ENCODE data around the gene DPP6.
"Not testable (repeated sequence)": the region's sequence is repeated elsewhere in the genome, so short reads cannot be mapped to it uniquely, and the experiment has no call there.

The DPP6 gene

DNA sequence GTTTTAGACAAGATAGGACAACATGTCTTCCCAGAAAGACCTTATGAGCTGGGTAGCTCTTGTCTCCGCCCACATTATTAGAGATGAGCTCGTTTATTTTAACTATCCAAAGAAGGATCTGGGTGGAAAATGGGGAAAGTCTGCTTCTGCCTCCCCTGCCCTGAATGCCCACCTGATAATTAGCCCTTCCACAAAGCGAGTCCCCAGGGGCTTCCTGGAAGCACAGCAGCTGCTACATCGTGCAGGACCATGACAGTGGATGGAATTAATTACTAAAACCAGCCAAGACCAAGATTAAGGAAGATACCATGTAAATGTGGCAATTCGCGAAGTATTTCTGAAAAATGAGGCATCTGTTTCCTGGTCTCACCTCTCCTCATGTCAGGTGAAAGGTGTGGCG lies 576.4 kb downstream of the DPP6 start:
- DNase-seq, result no peak

- no peak for DNase-seq
Measured at GRCh38 chr7:154631162-154631561, 579.0 kb downstream of the DPP6 start.

- DNase-seq, result no peak
Measured at GRCh38 chr7:154633641-154634040, 581.4 kb downstream of the DPP6 start.

- no peak for DNase-seq
Measured at GRCh38 chr7:154638286-154638685, 586.1 kb downstream of the DPP6 start.

GRCh38 chr7:154640266-154640865 lies 588.2 kb downstream of the DPP6 start:
- no peak for DNase-seq

DNA sequence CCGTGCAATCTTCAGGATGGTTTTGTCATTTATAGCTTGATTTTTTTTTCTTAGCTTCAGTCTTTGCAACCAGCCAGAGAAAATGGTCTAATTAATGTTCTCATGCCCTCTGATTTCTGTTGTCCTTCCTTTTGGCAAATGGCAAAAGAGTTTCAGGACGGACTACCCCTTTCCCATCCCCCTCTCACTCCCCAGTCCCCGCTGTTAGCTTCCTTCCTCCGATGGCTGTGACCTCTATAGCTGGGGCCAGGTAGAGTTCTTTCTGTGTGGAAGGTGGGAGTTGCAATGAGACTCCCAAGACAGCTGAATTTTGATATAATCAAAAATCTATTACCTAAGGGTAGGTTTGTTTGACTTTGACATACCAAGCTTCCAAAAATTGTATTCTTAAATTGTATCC lies 588.7 kb downstream of the DPP6 start:
- DNase-seq, result no peak

- no peak for DNase-seq
Measured at GRCh38 chr7:154644366-154644765, 592.2 kb downstream of the DPP6 start.

- DNase-seq, result no peak
Measured at GRCh38 chr7:154646126-154647013, 594.2 kb downstream of the DPP6 start.

DNA sequence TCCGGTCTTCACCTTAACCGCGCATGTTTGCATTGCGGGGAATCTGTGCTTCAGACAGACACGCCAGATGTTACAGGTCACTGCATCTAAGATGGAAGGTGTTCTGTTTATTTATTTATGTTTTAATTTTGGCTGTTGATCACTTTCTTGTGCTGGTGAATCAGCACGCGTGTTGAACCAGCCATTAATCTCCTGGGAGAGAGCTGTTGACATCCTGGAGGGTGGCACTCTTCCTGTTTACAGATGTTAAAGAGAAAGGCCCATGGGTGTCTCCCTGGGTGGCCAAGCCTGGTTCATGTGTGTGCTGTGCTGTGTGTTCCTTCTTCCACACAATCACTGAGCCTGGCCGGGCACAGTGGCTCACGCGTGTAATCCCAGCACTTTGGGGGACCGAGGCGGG lies 595.4 kb downstream of the DPP6 start:
- DNase-seq, result no peak

DNA sequence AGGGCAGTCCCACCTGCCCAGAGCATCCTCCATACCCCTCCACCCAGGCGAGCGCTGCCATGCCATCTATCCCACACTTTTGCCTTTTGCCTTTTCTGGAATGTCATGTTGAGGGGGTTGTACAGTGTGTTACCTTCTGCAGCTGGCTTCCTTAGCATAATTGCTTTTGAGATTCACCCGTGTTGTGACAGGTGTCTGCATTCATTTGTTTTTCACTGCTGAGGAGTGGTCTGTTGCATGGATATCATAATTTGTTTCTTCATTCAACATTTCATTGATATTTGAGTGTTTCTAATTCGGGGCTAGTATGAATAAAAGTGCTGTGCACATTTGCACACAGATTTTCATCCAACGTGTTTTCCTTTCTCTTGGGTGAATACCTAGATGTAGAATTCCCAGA lies 596.8 kb downstream of the DPP6 start:
- DNase-seq, result no peak

GRCh38 chr7:154649434-154649833 lies 597.2 kb downstream of the DPP6 start:
- DNase-seq, result no peak

- DNase-seq, result no peak
Measured at GRCh38 chr7:154650275-154650674, 598.1 kb downstream of the DPP6 start.

- no peak for DNase-seq
Measured at GRCh38 chr7:154651501-154651900, 599.3 kb downstream of the DPP6 start.

GRCh38 chr7:154652564-154652963 lies 600.4 kb downstream of the DPP6 start:
- DNase-seq, result no peak

GRCh38 chr7:154653281-154653680 lies 601.1 kb downstream of the DPP6 start:
- DNase-seq, result no peak

GRCh38 chr7:154656618-154657017 lies 604.4 kb downstream of the DPP6 start:
- DNase-seq, result no peak

- DNase-seq, result no peak
Measured at GRCh38 chr7:154666768-154667167, 614.6 kb downstream of the DPP6 start.

GRCh38 chr7:154672659-154673415 lies 620.6 kb downstream of the DPP6 start:
- no peak for DNase-seq

DNA sequence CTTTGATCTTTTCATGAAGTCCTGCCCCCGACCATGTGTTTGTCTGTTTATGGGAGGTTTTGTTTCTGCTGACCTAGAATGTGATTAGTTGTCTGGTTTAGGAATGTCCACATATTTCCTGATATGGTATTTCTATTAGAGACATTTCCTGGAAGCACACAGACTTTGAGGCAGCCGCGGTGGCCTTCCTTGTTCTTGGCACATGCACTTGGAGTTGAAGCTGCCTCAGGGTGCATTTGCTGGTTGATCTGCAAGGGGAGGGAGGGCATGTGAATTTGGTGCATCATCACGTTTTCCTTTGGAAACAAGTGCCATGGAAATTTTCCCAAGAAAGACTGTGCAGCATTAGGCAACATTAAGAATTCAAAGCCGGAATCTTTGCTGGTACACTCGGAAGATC lies 622.0 kb downstream of the DPP6 start:
- no peak for DNase-seq

DNA sequence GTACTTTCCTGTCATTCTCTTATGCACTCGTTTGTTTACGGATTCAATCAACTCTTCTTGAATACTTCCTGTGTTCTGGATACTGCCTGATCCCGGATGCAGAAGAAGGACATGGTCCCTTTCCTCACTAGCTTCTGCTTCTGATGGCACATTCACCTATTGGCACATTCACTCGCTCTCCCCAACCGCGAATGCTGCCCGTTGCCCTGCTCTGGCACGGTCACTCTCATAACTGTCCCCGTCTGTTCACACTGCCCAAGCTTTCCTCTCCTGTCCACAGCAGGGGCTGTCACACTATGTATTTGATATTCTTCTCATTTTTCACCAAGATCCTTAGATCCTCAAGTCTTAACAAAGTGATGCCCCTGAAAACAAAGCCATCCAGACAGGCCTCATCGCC lies 623.4 kb downstream of the DPP6 start:
- DNase-seq, result no peak

DNA sequence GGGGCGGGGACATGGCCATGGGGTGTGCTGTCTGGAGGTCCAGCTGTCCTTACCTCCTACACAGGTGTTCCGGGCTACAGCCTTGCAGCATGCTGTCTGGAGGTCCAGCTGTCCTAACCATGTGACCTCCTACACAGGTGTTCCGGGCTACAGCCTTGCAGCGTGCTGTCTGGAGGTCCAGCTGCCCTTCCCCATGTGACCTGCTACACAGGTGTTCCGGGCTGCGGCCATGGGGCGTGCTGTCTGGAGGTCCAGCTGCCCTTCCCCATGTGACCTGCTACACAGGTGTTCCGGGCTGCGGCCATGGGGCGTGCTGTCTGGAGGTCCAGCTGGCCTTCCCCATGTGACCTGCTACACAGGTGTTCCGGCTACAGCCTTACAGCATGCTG lies 623.8 kb downstream of the DPP6 start:
- DNase-seq, result not testable (repeated sequence)

GRCh38 chr7:154676422-154677073 lies 624.4 kb downstream of the DPP6 start:
- no peak for DNase-seq

DNA sequence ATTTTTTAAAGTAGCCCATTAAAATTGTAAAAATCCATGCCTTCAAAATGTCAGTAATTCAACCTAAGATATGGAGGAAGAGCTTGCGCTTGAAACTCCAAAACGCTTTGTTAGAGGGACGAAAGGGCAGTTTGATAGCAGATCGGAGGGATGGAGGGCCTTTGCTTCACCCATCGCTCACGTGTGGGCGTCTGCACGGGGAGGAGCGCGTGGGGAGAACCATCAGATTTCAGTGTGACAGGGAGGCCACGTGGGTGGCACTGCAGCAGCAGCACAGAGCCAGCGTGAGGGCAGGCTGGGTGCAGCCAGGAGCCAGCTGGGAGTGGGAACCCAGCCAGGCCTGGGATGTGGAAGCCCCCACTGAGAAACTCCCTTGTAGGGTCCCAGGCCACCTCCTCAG lies 625.3 kb downstream of the DPP6 start:
- DNase-seq, result no peak

All from NCI-H524 treated with DMSO at 0.1 percent for 48 hours (cell line).